Left renal pelvis (tissue), 4 donors: ENCODE measurements around the gene CNKSR2. TPM values are rescaled to one million over a fixed set of nuclear protein-coding genes. Genes with fewer than 3 reads are reported as not detected.

Source experiments
- DNase-seq, 4 donors: peaks; one replicate each; pipeline ENCODE4 v3.0.0-alpha.2; 2013; ENCODE audit warnings: low read depth in 4 of 4, low spot score in 3 of 4
- polyA plus RNA-seq, 4 donors: library from polyadenylated mRNA; unstranded; fragments of 120-200 nt; gene quantifications; one replicate each; pipeline ENCODE4 v1.2.1, GENCODE V29; 2013; ENCODE audit not compliant: insufficient read length in 4 of 4

Gene CNKSR2
- polyA plus RNA-seq: 1 to 10 TPM; 1.4 to 3.4 (median 1.7) TPM

DNA sequence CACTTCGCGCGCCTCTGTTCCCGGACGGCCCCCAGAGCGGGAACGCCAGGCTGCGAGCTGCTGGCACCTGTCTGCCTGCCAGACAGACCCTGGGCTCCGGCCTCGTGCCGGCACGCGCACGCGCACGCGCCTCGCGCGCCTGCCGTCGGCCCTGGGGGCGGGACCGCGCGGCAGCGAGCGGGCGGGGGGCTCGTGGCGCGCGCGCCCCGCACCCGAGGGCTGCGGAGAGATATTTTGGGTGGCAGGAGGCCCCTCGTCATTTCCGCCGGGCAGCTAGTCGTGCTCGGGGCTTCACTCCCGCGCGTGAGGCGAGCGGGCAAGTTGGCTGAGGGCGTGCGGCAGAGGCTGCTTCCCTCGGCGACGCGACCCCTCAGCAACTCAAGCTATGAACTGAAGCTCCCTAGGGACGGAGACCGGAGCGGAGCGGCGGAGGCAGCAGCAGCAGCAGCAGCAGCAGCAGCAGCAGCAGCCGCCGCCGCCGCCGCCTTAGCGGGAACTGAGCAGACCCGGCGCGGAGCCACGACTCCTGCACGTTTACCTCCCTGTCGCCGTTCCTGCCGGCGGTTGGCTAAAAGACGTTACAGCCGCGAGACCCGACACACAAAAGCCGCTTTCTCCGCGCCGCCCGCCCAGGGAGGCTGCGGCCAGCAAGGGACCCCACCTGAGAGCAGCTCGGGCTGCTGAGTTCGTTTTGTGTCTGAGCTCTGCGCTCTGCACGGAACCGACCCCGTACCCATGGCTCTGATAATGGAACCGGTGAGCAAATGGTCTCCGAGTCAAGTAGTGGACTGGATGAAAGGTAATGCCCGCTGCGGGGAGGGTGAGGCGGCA is at the start of gene CNKSR2:
Gene CNKSR2 (plus strand): TSS at position 256 of the 831 bp plus-strand sequence. CDS start 480 bp downstream, at position 736.
- DNase-seq: peak in 3 of 4 donors; percentile 14 to 31 (median 24)

DNA sequence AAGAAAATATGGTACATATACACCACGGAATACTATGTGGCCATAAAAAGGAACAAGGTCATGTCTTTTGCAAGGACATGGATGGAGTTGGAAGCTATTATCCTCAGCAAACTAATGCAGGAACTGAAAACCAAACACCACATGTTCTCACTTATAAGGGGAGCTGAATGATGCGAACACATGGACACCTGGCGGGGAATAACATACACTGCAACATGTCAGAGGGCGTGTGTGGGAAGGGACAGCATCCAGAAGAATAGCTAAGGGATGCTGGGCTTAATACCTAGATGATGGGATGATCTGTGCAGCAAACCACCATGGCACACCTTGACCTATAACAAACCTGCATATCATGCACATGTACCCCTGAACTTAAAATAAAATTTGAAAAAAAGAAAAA is 19.5 kb upstream of the CNKSR2 start:
- no peak for DNase-seq

DNA sequence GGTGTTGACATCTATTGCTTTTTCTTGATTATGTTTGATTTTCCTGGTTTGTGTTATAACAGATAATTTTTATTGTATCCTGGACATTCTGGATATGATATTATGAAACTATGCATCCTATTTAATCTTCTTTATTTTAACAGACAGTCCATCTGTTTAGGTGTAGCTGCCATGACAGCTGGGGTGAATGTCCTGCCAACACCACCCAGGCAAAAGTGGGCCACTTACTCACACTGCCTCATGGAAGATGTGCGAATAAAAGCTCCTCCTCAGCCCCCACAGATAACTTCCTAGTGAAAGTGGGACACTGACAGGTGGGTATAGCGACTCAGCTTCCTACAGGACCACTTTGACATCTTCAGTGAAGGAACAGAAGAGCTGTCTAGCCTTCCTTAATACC is 18.4 kb upstream of the CNKSR2 start:
- no peak for DNase-seq

DNA sequence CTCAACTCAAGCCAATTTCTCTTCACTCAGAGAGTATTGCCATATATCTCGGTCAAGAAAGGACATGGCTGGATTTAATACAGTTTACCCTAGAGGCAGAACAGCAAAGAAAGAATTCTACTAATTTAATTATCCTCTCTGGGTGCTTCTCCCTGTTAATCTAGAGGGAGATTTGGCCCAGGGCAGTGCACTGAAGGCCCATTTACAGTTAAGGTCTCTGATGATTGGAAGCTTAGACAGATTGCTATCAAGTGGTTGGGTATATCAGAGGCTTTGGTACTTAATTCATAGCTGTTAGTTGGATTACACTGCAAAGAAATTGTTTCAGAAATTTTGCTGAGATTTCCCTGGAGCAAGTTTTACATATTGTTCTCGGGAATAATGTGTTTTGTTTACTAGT is 4.6 kb upstream of the CNKSR2 start:
- DNase-seq: no peak

DNA sequence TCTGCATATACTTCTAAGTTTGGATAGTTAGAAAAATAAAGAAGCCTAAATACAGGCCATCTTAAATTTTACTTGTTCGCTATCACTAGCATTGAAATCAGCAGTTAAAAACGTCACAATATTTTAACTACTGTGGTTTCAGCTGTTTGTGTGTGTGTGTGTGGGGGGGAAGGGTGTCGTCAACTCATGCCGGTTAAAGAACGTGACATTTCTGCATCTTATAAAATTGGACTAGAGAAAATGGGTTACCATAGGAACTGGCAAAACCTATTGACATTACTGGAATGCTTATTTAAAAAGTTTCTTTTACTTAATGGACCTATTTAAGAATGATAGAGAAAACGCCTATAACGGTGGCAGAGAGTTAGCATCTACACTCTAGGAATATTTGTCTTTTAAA is 1.2 kb upstream of the CNKSR2 start:
- no peak for DNase-seq

DNA sequence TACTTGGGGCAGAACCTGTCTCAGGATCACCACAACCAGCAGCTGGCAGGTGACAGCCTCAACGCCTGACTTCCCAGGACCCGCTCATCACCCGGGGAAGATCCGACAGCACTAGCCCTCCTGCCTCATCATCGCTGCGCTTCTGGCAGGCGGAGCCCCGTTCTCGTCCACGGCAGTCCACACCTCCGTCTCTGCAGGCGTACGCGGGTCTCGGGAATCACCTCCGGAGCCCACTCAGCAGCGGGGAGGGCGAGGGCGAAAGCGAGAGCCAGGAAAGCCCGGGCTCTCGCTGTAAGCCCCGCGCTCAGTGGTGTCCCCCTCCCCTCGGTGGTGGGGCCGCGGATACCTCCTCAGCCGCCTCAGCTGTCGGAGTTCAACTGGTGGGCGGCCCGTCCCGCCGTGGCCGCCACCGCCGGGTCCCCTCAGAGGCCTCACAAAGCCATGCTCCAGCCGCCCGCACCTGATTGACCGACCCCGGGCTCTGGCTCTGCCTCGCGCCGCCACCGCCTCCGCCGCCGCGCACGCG is 518 bp upstream of the CNKSR2 start:
- peak in 1 of 4 donors; percentile 1 for DNase-seq

DNA sequence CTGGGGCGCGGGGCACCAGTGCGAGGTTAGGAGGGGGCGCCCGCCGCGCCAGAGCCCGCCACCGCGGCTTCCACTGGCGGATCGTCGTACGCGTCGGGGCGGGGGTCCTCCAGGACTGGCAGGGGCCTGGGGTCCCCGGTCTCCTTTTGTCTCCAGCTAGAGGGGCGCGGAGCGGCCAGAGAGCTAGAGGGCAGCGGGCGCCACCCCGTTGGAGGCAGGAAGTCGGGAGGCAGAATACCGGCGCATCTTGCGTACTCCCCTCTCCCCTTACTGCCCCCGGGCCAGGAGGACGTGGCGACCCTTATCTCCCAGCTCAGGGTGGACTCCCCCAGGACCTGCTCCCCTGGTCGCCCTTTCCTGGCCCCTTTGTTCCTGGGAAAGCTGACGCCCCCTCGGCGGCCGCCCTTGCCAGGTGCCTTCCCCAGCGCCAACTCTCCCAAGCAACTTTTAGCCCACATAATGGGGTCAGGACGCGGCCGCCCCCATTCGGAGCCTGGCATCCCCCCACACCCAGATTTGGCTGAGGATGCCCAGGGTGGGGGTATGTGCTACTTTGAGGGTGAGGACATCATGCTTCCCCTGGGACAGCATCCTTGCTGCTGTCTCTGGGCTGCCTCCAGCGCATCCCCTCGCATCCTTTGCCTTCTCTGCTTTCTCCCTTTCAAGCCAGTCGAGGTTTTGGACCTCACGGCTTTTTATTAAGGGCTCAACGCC is 933 bp downstream of the CNKSR2 start:
- peak in 1 of 4 donors; percentile 0 for DNase-seq

DNA sequence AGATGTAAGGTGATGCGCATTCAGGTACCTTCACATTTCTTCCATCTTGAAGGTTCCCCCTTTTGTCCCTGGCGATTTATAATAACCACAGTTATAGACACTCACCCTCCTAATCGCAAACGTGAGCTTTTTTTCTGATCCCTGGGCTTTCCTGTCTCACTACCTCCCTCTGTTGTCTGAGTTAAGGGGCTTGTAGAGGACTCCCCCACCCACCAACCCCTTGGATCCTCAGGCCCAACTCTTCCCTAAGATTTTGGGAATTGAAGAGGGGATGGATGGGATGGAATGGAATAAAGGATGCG is 1.4 kb downstream of the CNKSR2 start:
- DNase-seq: peak in 1 of 4 donors; percentile 0

DNA sequence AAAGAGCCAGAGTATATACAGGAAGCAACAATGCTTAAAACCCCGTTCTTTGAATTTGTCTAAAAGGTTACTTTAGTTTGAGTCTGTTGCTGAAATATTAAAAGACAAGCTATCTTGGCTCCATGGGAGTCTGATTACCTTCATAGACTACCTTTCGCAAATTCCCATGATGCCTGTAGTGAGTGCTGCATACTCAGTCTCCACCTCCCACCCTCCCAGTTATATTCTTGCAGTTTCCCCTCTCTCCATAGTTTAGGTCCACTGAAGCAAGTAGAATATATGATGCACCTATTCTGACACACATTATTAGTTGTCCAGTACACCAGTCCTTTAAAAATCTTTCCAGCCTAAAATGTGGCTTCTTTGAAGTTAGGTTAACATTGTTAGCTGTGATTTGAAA is 2.4 kb downstream of the CNKSR2 start:
- DNase-seq: no peak

DNA sequence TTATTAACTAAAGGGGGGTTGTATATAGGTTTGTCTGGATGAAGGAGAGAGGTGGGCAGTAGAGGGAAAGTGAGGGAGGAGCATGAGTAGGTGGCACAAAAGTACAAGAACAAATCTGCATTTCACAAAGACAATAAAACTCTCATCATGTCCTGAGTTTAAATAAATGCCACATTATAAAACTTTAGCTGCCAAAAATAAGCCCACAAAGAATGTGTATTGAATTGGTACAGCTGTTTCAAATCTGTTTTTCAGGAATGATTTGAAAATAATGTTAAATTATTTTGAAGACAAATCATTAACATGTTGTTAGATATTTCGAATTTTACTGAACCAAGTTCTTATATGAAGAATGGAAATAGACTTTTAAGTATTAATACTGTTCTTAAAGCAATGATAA is 5.8 kb downstream of the CNKSR2 start:
- no peak for DNase-seq

DNA sequence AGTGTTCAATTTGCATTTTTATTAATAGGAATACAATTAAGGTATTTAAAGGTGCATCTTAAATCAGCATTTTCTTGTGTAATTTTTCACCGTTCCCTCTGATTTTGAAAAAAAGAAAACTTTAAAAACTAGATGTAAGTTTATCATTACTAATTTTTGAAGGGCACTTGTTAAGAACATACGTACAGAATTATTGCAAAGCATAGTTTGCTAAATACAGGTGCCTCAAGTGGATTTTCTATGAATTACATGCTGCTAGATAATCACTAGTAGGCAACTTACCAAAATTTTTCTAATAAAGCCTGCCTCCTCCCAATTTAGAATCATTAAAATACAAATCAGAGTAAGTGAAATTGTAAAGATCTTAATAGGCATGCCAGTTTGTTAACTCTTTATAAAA is 8.5 kb downstream of the CNKSR2 start:
- DNase-seq: no peak

DNA sequence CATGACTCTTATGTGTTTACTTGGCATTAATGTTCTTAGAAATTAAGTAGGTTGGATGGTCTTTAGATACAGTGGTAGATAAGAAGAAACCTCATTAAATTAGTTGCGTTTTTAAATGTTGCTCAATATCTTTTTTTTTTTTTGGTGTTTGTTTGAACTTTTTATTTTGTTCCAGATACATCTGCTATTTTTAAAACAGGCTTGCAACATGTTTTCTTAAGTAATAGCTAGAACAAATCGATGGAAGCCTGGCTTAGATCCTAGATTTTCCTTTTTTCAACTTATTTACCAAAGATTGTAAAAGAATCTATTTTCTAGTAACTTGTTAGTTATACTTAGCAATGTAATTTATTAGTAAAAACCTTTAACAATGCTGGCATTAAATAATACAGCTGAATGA is 9.3 kb downstream of the CNKSR2 start:
- DNase-seq: no peak

DNA sequence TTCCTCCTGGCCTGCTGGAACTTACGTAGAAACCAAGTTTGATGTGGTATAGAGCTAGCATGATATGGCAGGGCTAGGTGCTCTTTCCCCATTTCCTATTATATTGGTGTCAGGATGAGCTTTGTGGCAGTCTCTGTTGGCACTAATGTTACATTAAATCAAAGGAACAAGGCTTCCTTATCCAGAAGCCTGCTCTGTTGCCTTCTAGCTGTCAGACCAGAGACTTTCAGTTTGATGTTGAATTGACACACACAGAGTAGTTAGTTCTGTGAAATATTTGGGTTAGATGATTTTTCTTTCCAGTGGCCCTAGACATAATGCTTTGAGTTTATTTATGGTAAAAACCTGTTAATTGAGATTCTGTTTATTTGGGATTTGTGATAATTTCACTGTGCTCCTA is 10.0 kb downstream of the CNKSR2 start:
- DNase-seq: no peak

DNA sequence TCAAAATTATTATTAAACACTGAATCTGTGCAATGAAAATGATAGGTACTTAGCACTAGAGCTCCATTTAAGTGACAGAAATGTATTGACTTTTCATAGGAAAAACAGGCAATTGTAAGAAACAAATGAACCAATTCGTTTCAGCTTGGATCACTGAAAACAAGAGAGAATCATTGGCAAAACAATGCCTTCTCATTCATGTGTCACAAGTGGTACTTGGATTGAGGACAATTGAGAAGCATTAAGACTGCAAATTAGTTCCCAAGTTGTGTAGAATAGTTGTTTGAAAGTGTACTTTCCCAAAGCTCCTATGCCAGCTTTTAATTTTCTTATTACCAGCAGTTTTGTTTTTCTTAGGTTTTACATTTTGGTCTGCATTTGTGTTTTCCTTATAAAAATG is 20.6 kb downstream of the CNKSR2 start:
- DNase-seq: no peak

DNA sequence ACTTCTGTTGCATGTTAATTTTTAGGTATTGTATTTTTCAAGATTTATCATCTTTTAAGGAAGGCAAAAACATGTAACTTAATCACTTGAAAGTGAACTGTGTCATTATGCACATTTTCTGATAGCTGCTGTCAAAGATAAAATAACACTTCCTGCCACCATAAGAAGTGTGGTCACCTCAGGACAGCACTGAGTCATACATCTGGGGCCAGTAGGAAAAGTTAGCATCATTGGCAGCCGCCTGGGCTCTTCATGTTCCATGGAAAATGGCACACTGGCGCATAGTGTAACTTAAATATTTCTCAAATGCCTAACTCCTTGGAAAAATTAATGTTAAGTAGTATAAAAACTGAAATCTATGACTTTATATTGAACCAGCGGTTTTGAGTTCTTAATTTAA is 24.2 kb downstream of the CNKSR2 start:
- no peak for DNase-seq

DNA sequence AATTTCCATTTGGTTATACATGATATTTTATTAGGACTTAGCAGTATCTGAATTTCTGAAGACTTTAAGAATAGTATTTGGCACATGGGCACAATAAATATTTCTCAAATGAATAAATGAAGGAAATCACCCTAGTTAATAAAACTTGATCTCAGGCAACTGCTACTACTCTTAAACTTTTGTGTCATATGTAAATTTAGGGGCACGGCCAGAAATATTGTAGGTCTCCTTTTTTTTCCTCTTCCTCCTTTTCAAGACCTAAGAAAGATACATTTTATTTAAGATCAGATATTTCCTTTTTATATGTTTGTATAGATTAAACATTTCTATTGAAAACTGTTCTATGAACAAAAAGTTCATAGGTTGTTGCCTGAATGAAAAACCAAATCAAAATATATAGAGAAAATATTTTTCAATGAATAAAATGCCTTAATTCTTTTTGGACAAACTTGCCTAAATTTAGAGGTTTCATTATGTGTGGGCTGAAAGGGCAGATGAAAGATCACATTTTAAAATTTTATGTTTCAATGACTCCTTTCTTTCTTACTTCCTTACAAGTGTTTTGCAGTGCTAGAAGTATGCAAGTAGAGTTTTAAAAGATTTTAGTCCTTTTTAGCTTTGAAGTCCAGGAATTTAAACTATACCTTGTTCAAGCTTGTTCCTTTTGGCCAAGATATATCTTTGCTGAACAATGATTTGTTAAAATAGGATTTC is 26.3 kb downstream of the CNKSR2 start:
- DNase-seq: no peak

DNA sequence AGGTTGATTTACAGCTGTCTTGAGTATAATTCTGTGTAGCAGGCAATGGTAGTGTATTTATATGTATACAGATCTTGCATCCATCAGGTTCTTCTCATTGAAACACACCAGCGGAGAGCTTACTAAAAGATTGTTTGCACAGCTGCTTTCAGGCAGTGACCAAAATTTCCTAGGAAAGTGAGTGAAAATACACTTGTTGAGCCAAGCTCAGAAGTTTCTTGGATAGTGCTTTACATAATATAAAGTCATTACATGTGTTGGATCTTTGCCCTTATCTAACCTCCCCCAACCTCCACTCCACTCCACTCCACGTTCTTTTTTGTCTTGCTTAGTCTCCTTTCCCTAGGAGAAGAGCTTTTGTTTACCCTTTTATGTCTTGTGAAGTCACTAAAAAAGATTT is 34.1 kb downstream of the CNKSR2 start:
- no peak for DNase-seq

DNA sequence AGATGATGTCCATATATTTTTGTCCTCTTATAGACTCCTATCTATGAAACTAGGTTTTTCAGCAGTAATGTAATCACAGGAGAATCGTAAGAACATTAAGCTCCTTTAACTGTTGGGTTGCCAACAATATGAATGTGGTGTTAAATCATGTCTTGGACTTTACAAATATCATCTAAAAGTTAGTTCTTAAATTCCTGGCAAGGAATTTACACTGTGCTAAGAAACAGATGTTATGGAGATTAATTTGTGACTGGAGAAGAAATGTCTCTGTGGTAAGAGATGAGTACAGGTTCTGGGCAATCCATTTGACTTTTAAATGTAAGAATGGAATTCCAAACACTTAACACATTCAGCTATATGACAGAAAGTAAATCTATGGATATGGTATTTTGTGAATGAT is 34.6 kb downstream of the CNKSR2 start:
- DNase-seq: no peak

DNA sequence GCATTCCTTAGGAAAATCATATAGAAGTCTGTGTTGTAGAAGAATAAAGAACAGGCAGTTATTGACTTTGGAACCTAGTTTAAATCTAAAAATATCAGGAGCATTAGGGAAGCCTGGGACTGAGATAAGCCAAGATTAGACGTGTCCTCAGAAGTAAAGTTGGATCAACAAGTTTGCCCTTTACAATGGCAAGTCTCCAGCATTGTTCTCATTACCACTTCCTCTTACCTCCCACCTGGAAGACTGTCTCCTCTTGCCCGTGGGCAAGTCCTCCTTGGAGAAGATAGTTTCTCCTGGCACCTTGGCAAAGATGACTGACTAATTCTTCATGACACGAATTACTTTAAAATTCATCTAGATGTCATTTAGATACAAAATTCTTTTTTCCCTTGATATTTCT is 37.8 kb downstream of the CNKSR2 start:
- no peak for DNase-seq

DNA sequence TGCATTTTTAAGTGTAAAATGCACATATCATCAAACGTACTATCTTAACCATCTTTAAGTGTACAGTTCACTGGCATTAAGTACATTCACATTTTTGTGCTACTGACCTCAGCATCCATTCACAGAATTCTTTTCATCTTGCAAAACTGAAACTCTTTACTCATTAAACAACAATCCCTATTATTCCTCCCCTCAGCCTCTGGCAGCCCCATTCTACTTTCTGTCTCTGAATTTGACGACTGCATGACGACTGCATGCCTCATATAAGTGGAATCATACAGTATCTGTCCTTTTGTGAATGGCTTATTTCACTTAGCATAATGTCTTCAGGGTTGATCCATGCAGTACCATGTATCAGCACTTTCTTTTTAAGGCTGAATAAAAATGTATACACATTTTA is 38.7 kb downstream of the CNKSR2 start:
- no peak for DNase-seq

DNA sequence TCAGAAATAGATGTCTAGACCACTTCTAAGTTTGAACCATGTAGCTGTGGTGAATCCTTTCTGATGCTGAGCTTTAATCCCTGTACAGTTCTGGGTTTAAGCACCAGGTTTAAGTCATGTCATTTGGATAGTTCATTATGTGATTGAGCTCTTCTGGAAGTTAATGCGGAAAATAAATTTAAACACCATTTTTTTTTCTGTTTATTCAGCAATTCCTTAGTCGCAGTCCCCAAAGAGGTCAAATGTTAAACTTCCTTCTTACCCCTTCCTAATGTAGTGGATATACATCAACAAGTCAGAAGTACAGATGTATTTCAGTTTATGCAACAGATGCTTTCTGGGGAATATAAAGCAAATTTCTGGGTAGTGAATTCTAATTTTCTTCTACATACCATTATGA is 52.9 kb downstream of the CNKSR2 start:
- no peak for DNase-seq
